ENCODE results near the gene FAM187B.
A peak's percentile ranks its signal among the peaks of the same experiment; 100 is the strongest.

- TF ChIP-seq CTCF (optimal IDR thresholded peaks at IDR 0.05 in 1 of 3, IDR thresholded peaks at IDR 0.05 in 1 of 3, conservative IDR thresholded peaks at IDR 0.05 in 1 of 3; ENCODE audit: extremely low read depth in 1 of 3, insufficient read depth in 2 of 3, low read length in 3 of 3) (peak in 2 of 3 experiments; percentile 61 to 74), EZH2 (IDR thresholded peaks at IDR 0.05; ENCODE audit: low read length) (no peak)
These were observed 41.0 kb upstream of the FAM187B start for GRCh38 chr19:35269438-35270117.
